IMR-90 (cell line): ENCODE results near the gene ASPN. TPM values are rescaled to one million over a fixed set of nuclear protein-coding genes. Genes with fewer than 3 reads are reported as not detected.
A peak's percentile ranks its signal among the peaks of the same experiment; 100 is the strongest.

Experiments
- ATAC-seq: fragments of 200-7000 bp; cut with Tn5 transposase; 2 replicates; pipeline ENCODE4 v1.9.1; 2020; ENCODE audit warnings: low read depth, mild to moderate bottlenecking, moderate library complexity
- BruUV-seq: library from RNA; stranded (reverse); fragments of 400-500 nt; replicated peaks from 2 replicates; lab custom pipeline; 2021; lab: Mats Ljungman, UMichigan
- CTCF ChIA-PET: fragments of 300-600 bp; formaldehyde crosslinking; extraction: SDS; loops from one replicate; lab custom pipeline; 2021; ENCODE audit warnings: antibody characterized with exemption; lab: Yijun Ruan, JAX
- POLR2A ChIA-PET: fragments of 300-600 bp; sonication (Branson Sonifier 250); formaldehyde crosslinking; loops from one replicate; lab custom pipeline; 2022; ENCODE audit warnings: antibody characterized with exemption; ENCODE audit not compliant: unreplicated experiment; lab: Charles Lee
- DNase-seq: peaks from one replicate; pipeline ENCODE4 v3.0.0; 2013
- H2AFZ ChIP-seq: replicated peaks from 2 replicates; pipeline ENCODE3; 2013; ENCODE audit warnings: low read length, mild to moderate bottlenecking; ENCODE audit not compliant: poor library complexity
- H2AK5ac ChIP-seq: 2 replicates; pipeline ENCODE4 v1.6.1; 2013; ENCODE audit warnings: low read depth, low read length, inconsistent platforms
- H2AK9ac ChIP-seq: replicated peaks from 2 replicates; pipeline ENCODE3; 2013; ENCODE audit warnings: mild to moderate bottlenecking, low read depth, low read length, moderate library complexity; ENCODE audit not compliant: poor library complexity
- H2BK120ac ChIP-seq: 2 replicates; pipeline ENCODE4 v1.6.1; 2013; ENCODE audit warnings: low read depth, low read length, inconsistent platforms
- H2BK15ac ChIP-seq: 3 replicates; pipeline ENCODE4 v1.6.1; 2013; ENCODE audit warnings: low read depth, low read length, inconsistent platforms
- H2BK20ac ChIP-seq: 2 replicates; pipeline ENCODE4 v1.6.1; 2013; ENCODE audit warnings: low read depth, mild to moderate bottlenecking, inconsistent platforms, low read length, moderate library complexity
- H2BK5ac ChIP-seq: 2 replicates; pipeline ENCODE4 v1.6.1; 2013; ENCODE audit warnings: mild to moderate bottlenecking, low read depth, low read length, inconsistent platforms; ENCODE audit not compliant: poor library complexity, severe bottlenecking
- H3K14ac ChIP-seq: replicated peaks from 2 replicates; pipeline ENCODE4 v1.6.1; 2013; ENCODE audit warnings: low read depth, low read length, inconsistent platforms
- H3K18ac ChIP-seq: 2 replicates; pipeline ENCODE4 v1.6.1; 2013; ENCODE audit warnings: low read depth, low read length, control low read depth
- H3K23ac ChIP-seq: 2 replicates; pipeline ENCODE4 v1.6.1; 2013; ENCODE audit warnings: low read depth, low read length, inconsistent platforms
- H3K27ac ChIP-seq: 2 replicates; pipeline ENCODE4 v1.5.1; 2013; ENCODE audit warnings: mild to moderate bottlenecking, control low read depth, low read length; ENCODE audit not compliant: insufficient read depth
- H3K27me3 ChIP-seq: 2 replicates; pipeline ENCODE4 v1.6.1; 2013; ENCODE audit warnings: low read length; ENCODE audit not compliant: control insufficient read depth, insufficient read depth
- H3K36me3 ChIP-seq: 2 replicates; pipeline ENCODE4 v1.6.1; 2013; ENCODE audit warnings: low read length, mixed read lengths; ENCODE audit not compliant: control insufficient read depth, insufficient read depth
- H3K4ac ChIP-seq: 2 replicates; pipeline ENCODE4 v1.6.1; 2013; ENCODE audit warnings: low read depth, low read length, inconsistent platforms
- H3K4me1 ChIP-seq: 2 replicates; pipeline ENCODE4 v1.6.1; 2013; ENCODE audit warnings: low read length, mixed read lengths; ENCODE audit not compliant: control insufficient read depth, insufficient read depth
- H3K4me2 ChIP-seq: 2 replicates; pipeline ENCODE4 v1.6.1; 2013; ENCODE audit warnings: low read depth, mild to moderate bottlenecking, control low read depth, low read length, moderate library complexity
- H3K4me3 ChIP-seq: 2 replicates; pipeline ENCODE4 v1.5.1; 2013; ENCODE audit warnings: low read depth, mild to moderate bottlenecking, control low read depth, low read length, moderate library complexity; ENCODE audit not compliant: insufficient read depth
- H3K56ac ChIP-seq: 2 replicates; pipeline ENCODE4 v1.6.1; 2013; ENCODE audit warnings: low read length, inconsistent platforms; ENCODE audit not compliant: insufficient read depth; ENCODE audit errors: extremely low read depth
- H3K79me1 ChIP-seq, 2 experiments: 2 replicates each; pipeline ENCODE4 v1.6.1; 2013; ENCODE audit warnings: low read length in 2 of 2, inconsistent platforms in 1 of 2, low read depth in 1 of 2
- H3K9ac ChIP-seq: 2 replicates; pipeline ENCODE4 v1.6.1; 2013; ENCODE audit warnings: low read depth, low read length, control low read depth
- H3K9me1 ChIP-seq: 2 replicates; pipeline ENCODE4 v1.6.1; 2013; ENCODE audit warnings: low read length, inconsistent platforms; ENCODE audit not compliant: insufficient read depth
- H3K9me3 ChIP-seq: 2 replicates; pipeline ENCODE4 v1.6.1; 2013; ENCODE audit warnings: low read length; ENCODE audit not compliant: control insufficient read depth, insufficient read depth
- H4K20me1 ChIP-seq: 2 replicates; pipeline ENCODE4 v1.6.1; 2013; ENCODE audit warnings: low read length, inconsistent platforms; ENCODE audit not compliant: insufficient read depth
- H4K5ac ChIP-seq: 2 replicates; pipeline ENCODE4 v1.6.1; 2013; ENCODE audit warnings: mild to moderate bottlenecking, low read depth, low read length, control low read depth
- H4K8ac ChIP-seq, 2 experiments: 2 replicates each; pipeline ENCODE4 v1.6.1; 2013; ENCODE audit warnings: low read depth in 2 of 2, low read length in 2 of 2, control low read depth in 1 of 2, inconsistent platforms in 1 of 2
- H4K91ac ChIP-seq: 2 replicates; pipeline ENCODE4 v1.6.1; 2013; ENCODE audit warnings: low read depth, low read length, inconsistent platforms; ENCODE audit not compliant: insufficient read depth
- CEBPB ChIP-seq: IDR thresholded peaks from 2 replicates; pipeline ENCODE4 v1.6.1; 2012; ENCODE audit warnings: low read depth, low read length, improper control_type of control experiment
- CHD1 ChIP-seq: IDR thresholded peaks from 2 replicates; pipeline ENCODE4 v1.6.1; 2012; ENCODE audit warnings: low read depth, low read length, improper control_type of control experiment
- CTCF ChIP-seq: conservative IDR thresholded peaks from 2 replicates; pipeline ENCODE4 v1.5.1; 2012; ENCODE audit warnings: mild to moderate bottlenecking, low read depth, low read length, improper control_type of control experiment
- FOS ChIP-seq: fragments of 150-350 bp; IDR thresholded peaks from 2 replicates; pipeline ENCODE4 v1.6.1; 2016; ENCODE audit warnings: low read depth, low read length
- MAFK ChIP-seq: IDR thresholded peaks from 2 replicates; pipeline ENCODE4 v1.6.1; 2012; ENCODE audit warnings: low read depth, low read length, improper control_type of control experiment
- MAZ ChIP-seq: IDR thresholded peaks from 2 replicates; pipeline ENCODE4 v1.6.1; 2012; ENCODE audit warnings: low read depth, mild to moderate bottlenecking, low read length, improper control_type of control experiment, moderate library complexity, borderline replicate concordance
- MXI1 ChIP-seq: IDR thresholded peaks from 2 replicates; pipeline ENCODE4 v1.6.1; 2012; ENCODE audit warnings: low read depth, mild to moderate bottlenecking, low read length, moderate library complexity, borderline replicate concordance
- NFE2L2 ChIP-seq: fragments of 150-350 bp; IDR thresholded peaks from 2 replicates; pipeline ENCODE4 v1.6.1; 2016; ENCODE audit warnings: low read depth, mild to moderate bottlenecking, low read length
- RAD21 ChIP-seq: IDR thresholded peaks from 2 replicates; pipeline ENCODE4 v1.6.1; 2012; ENCODE audit warnings: low read length, improper control_type of control experiment
- RFX5 ChIP-seq: IDR thresholded peaks from 2 replicates; pipeline ENCODE4 v1.8.0; 2012; ENCODE audit warnings: low read depth, mild to moderate bottlenecking, low read length, moderate library complexity
- WGBS, 2 experiments: methylation state at CpG; one replicate each; pipeline versions ENCODE4 v1.1.5 to v1.1.7; 2013; ENCODE audit warnings: missing lambda C conversion rate in 2 of 2; ENCODE audit not compliant: insufficient read length in 1 of 2; ENCODE audit errors: extremely low coverage in 2 of 2; 5-methylcytosine and 5-hydroxymethylcytosine counted together
- dilution Hi-C: fragments of 300-500 bp; cut with HindIII; formaldehyde crosslinking; loops from one replicate; pipeline ENCODE4 v1.14.3; 2018; ENCODE audit warnings: low sequenced_read_pairs; ENCODE audit not compliant: unreplicated experiment
- in situ Hi-C: fragments of 300-500 bp; cut with MboI; formaldehyde crosslinking; loops from 3 replicates; pipeline ENCODE4 v1.14.3; 2019; ENCODE audit warnings: low sequenced_read_pairs, inconsistent platforms, mixed read lengths
- intact Hi-C: fragments of 100-400 bp; cut with micrococcal nuclease; formaldehyde crosslinking; loops from 2 replicates; pipeline ENCODE4 v1.10.0; 2022
- polyA plus RNA-seq, 3 experiments: library from polyadenylated mRNA; depleted of rRNA; stranded (reverse); fragments of >200 nt; gene quantifications; 2 replicates each; pipeline ENCODE4 v1.2.3, GENCODE V29; 2012; ENCODE audit warnings: low replicate concordance in 1 of 3
- total RNA-seq: library from RNA; depleted of rRNA; stranded (reverse); fragments of >200 nt; gene quantifications from 2 replicates; pipeline ENCODE4 v1.2.3, GENCODE V29; 2012
- TF ChIP-seq, protein P1 (sequence below): fragments of 150-350 bp; IDR thresholded peaks from 2 replicates; pipeline ENCODE4 v1.6.1; 2017; ENCODE audit warnings: mild to moderate bottlenecking, antibody characterized with exemption, low read length, low read depth
- TF ChIP-seq, protein P2 (sequence below): fragments of 150-350 bp; IDR thresholded peaks from 2 replicates; pipeline ENCODE4 v1.6.1; 2016; ENCODE audit warnings: low read depth, mild to moderate bottlenecking, low read length, moderate library complexity, borderline replicate concordance

ASPN gene
- total and polyA plus RNA-seq, 2 of the 4 experiments (the other 2 are of a cell fraction), result under 0.01 to 0.09 TPM

- ATAC-seq, result no peak
- in situ Hi-C loops, result no loop called here
These were observed 75.8 kb downstream of the ASPN start for GRCh38 chr9:92406477-92406876.

More at GRCh38 chr9:92406477-92406876, 75.8 kb downstream of the ASPN start:
- Histone ChIP-seq H3K4ac (no peak overlapping the region), H3K9me1 (peaks cover 8% of the 10 kb centered on the region; the same call in 1 of the 2 replicates), H2BK20ac (no peak overlapping the region), H2AK9ac (no peak overlapping the region), H2AFZ (no peak overlapping the region), H3K27ac (no peak overlapping the region), H3K36me3 (no peaks in the 10 kb centered on the region), H2BK15ac (no peak overlapping the region), H3K4me3 (no peak overlapping the region), H3K9ac (no peak overlapping the region), H3K4me1 (peaks cover 8% of the 10 kb centered on the region; the same call in 1 of the 2 replicates), H3K56ac (no peak overlapping the region), H4K91ac (no peak overlapping the region), H3K23ac (no peak overlapping the region), H4K8ac (peak overlapping the region in 1 of 2 experiments; percentile 38; a peak in 1 of 4 replicates), H4K20me1 (no peaks in the 10 kb centered on the region), H2AK5ac (peak overlapping the region; percentile 33; the same call in 1 of the 2 replicates), H4K5ac (peak overlapping the region; percentile 1; the same call in 1 of the 2 replicates), H3K79me1 (0 out of 4 replicates have a peak, but pooled peaks cover 0 to 4% of the 10 kb centered on the region in 2 experiments), H3K9me3 (no peaks in the 10 kb centered on the region), H3K14ac (peak overlapping the region; percentile 51; the same call in 1 of the 2 replicates), H3K18ac (no peak overlapping the region; the same call in 1 of the 2 replicates), H3K4me2 (no peak overlapping the region), H2BK120ac (no peak overlapping the region), H3K27me3 (no peaks in the 10 kb centered on the region), H2BK5ac (no peak overlapping the region)
- ChIA-PET POLR2A (no interaction called here), CTCF (no interaction called here)
- no TSS peak for BruUV-seq
- dilution Hi-C loops, result no loop called here
- no peak for TF ChIP-seq RFX5
- no peak for TF ChIP-seq NFE2L2
- no peak for TF ChIP-seq MAZ
- TF ChIP-seq, protein P1, sequence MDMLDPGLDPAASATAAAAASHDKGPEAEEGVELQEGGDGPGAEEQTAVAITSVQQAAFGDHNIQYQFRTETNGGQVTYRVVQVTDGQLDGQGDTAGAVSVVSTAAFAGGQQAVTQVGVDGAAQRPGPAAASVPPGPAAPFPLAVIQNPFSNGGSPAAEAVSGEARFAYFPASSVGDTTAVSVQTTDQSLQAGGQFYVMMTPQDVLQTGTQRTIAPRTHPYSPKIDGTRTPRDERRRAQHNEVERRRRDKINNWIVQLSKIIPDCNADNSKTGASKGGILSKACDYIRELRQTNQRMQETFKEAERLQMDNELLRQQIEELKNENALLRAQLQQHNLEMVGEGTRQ, result no peak
- TF ChIP-seq CHD1, result no peak
- TF ChIP-seq FOS, result no peak
- no peak for TF ChIP-seq CTCF
- TF ChIP-seq RAD21, result no peak
- TF ChIP-seq MXI1, result no peak
- TF ChIP-seq, protein P2, sequence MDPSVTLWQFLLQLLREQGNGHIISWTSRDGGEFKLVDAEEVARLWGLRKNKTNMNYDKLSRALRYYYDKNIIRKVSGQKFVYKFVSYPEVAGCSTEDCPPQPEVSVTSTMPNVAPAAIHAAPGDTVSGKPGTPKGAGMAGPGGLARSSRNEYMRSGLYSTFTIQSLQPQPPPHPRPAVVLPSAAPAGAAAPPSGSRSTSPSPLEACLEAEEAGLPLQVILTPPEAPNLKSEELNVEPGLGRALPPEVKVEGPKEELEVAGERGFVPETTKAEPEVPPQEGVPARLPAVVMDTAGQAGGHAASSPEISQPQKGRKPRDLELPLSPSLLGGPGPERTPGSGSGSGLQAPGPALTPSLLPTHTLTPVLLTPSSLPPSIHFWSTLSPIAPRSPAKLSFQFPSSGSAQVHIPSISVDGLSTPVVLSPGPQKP, result no peak
- no peak for TF ChIP-seq CEBPB
- TF ChIP-seq MAFK, result no peak
- DNase-seq, result no peak
- intact Hi-C loops, result no loop called here
- no CpG with 5 or more reads among the region's 3 CpGs for WGBS, 2 experiments
